ENCODE measurements around the gene SLC7A5.
"Not testable (repeated sequence)": the region's sequence is repeated elsewhere in the genome, so short reads cannot be mapped to it uniquely, and the experiment has no call there.

The SLC7A5 gene

DNA sequence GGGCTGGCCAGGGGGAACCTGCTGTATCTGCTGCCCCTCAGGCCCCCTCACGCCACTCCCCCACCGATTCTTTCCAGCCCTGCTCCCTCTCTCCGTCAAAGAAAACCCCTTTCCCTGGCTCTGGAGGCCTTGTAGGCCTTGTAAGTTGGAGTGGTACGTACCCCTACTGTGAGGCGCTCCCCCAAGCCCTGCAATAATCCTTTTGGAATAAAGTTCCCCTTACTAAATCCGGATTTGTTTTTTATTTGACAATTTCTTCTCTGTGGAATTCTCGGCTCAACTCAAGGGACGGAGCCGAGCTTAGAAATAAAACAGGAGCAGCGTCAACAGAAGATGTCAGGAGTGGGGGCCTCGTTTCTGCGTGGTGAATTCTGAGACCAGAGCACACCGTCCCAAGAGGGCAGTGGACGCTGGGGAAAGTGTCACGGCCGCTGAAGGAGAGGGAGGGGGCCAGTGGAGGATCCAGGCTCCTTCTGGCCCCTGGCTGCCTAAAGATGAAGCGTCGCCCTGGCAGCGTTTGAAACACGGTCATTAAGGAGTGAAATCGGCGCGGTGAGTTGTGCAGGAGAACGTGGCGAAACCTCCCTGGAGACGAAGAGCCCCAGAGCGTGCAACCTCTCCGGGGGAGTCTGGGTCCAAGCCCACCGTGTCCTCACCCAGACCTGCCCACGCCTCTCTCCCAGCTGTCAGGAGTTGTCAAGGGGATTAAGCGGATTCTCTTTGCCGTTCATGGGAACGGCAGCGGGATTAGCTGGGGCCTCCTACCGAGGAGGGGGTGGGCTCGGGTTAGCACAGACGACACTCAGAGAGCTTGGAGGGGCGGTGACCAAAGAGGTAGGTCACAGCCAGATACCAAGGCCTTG, 47.0 kb downstream of the SLC7A5 start:
- peak; percentile 87 for DNase-seq (ENCODE audit: low spot score)

DNA sequence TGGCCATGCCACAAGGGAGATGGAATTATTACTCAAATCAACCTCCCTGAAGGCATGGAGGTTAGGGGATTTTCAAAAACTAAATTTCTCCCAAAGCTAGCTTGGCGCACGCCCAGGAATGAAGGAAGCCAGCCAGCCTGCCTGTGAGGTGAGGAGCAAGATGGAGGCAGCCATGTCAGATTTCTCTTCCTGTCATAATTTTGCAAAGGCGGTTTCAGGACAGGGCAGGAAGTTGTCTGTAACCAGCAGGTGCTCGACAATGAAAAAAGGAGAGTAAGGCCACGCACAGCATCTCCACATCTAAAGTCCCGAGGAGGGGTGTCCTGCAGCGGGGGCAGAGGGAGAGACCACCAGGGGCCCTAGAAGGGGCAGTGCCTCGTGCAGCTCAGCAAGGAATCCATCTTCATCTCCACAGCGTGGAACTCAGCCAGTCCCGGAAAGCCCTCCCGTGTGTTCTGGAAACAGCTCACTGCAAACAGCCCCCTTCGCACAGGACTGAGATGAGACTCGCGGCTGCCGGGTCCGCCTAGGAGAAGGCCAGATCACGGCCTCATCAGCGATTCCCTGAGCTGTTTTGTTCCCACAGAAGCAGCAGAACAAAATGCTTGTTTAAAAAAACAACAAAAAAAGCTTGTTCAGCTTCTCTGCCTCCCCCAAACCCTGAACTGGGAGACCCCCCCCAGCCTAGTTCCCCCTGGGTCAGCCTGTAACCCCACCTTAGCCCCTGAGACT, 47.8 kb downstream of the SLC7A5 start:
- DNase-seq (ENCODE audit: low spot score), result no peak

DNA sequence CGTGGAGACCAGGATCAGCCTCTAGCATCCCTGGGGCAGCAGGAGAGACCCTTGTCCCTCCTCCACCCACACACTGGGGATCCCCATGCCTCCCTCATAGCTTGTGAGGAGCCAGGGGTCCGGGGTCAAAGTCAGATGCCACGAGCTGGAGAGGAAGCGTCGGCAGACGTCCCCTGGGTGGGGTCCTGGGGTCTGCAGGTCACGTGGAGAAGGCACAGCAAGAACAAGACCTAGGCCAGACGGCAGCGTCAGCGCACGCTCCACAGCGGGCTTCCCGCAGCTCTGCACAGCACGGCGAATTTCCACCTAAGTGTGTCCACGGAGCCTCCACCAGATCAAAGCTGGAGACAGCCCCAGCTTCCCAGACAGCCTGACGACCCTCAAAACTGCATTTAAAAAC, 49.3 kb downstream of the SLC7A5 start:
- no peak for DNase-seq (ENCODE audit: low spot score)

DNA sequence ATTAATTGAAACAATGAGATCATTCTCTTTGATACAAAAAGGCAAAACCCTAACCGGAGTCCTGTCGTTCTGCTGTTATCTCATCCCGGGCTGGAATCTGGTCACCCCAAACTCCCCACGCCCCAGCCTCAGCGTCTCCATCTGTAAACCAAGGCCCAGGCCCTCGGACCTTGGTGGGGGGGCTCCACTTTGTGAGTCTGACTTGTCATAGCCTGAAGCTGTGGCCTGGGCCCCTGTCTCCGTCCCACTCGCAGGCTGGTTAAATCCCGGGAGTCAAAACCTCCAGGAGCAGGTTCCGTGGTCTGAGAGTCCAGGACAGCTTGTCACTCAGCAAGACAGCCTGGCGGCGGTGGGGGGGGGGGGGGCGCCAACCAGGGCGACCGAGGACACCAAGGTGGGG, 50.0 kb downstream of the SLC7A5 start:
- DNase-seq (ENCODE audit: low spot score), result no peak

DNA sequence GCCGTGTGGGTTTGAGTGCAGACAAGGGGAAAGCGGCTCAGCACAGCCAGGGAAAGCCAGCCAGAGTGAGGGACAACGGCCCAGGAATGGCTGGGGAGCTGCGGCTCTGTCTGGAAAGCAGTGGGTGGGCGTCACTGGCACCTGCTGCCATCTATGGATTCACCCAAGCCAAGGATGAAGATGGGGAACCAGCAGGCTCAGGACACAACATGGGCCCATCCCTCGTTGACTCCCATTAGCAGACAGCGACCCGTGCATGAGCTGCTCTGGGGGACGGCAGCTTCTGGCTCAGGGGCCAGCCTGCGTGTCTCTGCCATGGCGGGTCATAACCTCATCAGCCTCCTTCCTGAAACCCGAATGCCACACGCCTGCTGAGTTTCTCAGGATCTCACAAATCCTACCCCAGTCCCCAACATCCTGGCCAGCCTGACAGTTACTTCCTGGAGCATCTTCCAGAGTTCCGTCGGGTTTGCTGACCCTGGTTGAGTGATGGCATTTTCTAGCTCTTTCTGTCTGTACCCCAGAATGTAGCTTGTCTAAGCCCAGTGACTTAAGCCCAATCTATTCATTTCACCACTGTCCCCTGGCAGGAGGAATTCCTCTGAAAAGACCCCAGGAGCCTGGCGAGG, 50.7 kb downstream of the SLC7A5 start:
- DNase-seq (ENCODE audit: low spot score), result peak; percentile 47

DNA sequence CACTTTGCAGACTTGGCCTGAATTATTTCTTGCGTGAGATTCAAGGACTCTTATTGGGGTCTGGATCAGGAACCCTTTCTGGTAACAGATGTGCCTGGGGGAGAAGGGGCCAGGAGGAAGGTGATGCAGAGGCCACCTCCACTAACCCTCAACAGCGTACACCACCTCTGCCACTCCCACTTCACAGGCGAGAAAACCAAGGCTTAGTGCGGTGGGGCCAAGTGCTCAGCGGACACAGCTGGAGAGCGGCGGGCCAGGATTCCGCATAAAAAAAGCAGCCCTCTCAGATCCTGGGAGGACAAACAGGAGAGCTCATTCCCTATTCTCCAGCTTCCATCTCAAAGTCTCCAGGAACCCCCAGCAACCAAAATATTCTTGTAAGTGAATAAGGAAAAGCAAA, 51.4 kb downstream of the SLC7A5 start:
- DNase-seq (ENCODE audit: low spot score), result no peak

DNA sequence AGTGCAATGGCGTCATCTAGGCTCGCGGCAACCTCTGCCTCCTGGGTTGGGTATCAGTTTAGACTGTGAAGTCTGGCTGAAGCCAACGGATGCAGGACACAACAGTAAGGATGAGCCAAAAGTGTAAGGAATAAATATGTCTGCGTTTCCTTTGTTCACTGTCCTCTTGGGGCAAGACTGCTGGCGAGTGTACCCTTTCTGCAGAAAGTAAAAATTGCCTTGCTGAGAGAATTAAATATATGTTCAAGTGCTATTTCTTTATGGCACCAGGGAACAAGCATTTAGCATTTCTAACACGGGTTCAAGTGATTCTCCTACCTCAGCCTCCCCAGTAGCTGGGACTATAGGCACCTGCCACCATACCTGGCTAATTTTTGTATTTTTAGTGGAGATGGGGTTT, 51.9 kb downstream of the SLC7A5 start:
- not testable (repeated sequence) for DNase-seq (ENCODE audit: low spot score)

DNA sequence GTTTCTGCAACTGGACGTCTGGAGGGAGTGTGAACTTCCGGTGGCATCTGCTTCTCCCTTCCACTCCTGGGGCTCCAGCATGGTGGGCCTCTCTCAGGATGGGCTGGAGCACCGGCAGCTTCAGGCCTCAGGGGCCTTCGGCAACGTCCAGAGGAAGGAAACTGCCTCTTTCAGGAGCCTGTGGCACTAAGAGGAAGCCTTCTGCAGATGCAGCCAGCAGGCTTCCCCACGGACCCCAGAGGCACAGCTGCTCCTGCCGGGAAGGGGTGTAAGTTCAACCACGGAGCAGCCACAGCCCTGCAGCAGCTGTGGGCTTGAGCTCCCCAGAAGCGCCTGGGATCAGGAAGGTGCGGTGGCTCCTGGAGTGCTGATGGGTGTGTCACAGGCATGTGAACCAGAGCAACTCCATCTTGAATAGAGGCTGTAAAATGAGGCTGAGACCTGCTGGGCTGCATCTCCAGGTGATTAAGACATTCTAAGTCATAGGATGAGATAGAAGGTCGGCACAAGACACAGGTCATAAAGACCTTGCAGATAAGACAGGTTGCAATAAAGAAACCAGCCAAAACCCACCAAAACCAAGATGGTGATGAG, 52.7 kb downstream of the SLC7A5 start:
- DNase-seq (ENCODE audit: low spot score), result no peak

DNA sequence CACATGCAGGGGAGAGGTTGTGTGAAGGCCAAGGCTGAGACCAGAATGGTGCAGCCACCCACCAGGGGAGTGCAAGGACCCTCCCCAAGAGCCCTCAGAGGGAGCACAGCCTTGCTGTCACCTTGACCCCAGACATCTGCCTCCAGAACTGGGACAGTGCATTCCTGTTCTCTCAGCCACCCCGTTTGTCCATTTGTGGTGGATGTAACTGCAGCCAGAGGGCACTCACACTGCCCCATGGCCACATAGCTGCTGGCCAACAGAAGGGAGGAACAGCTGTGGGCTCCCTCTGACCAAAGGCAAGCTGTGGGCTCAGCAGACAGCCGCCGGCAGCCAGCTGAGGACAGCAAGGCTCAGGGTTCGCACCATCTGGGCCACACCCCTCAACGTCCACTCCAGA, 53.7 kb downstream of the SLC7A5 start:
- peak; percentile 49 for DNase-seq (ENCODE audit: low spot score)

DNA sequence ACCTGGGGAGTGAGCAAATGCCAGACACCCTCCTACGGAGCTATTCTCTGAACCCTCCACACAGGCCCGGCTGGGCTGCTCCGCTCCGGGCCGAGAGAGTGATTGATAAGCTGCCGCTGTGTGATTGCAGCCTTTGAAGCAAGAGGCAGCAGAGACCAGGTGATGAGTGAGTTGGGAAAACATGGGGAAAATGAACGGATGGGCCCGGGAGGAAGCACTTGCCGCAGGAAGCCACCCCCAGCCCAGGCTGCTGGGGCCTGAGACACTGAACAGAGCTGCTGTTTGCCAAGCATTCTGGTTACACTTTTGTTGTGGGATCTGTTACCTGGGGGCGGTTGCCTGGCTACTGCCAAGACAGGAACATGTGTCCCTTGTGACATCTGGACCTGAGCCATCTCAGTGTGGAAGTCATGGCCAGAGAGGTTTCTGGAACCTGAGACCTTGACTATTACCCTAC, 57.1 kb downstream of the SLC7A5 start:
- peak; percentile 43 for DNase-seq (ENCODE audit: low spot score)

DNA sequence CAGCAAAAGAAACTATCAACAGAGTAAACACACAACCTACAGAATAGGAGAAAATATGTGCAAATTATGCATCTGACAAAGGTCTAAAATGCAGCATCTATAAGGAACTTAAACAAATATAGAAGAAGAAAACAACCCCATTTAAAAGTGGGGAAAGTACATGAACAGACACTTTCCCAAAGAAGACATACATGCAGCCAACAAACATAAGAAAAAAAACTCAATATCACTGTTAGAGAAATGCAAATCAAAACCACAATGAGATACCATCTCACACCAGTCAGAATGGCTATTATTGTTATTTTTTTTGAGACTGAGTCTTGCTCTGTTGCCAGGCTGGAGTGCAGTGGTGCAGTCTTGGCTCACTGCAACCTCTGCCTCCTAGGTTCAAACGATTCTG, 57.9 kb downstream of the SLC7A5 start:
- DNase-seq (ENCODE audit: low spot score), result not testable (repeated sequence)

DNA sequence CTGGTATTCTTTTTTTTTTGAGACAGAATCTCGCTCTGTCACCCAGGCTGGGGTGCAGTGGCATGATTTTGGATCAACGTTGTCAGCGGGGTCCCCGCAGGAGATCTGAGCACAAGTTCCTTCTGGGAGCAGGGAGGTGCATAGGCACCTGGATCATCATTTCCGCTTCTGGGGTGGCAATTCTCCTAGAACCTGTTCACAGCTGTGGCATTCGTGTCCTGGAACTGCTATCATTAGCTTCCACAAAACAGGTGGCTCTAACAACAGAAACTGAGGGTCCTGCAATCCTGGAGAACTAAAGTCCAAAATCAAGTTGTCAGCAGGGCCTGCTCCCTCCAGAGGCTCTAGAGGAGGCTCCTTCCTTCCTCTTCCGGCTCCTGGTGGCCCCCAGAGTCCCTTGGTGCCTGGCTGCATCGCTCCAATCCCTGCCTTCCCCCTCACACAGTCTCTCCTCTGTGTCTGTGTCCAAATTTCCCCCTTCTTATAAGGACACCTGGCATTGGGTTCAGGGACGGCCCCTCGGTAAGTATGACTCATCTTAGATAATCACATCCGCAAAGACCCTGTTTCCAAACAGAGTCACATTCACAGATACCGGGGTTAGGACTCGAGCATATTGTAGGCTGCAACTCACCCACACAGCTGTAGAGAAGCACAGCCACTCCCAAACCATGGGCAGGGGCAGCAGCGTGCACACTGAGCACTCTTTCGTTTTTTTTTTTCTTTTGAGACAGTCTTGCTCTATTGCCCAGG, 60.0 kb downstream of the SLC7A5 start:
- no peak for DNase-seq (ENCODE audit: low spot score)

DNA sequence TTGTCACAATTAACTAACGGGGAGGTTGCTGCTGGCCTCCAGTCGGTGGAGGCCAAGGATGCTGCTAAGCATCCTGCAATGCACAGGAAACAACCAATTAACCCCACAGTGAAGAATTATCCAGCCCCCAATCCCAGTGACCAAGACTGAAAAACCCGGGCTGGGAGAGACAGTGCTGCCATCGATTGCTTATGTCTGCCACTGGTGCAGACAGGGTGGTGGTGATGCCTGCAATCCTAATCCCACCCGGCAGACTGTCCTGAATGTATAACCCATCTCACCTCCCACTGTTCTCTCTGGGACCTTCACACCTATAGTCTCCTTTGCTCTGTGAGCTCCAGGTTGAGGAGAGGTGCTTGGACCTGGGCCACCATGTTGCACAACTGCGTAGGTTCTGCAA, 61.2 kb downstream of the SLC7A5 start:
- DNase-seq (ENCODE audit: low spot score), result no peak

DNA sequence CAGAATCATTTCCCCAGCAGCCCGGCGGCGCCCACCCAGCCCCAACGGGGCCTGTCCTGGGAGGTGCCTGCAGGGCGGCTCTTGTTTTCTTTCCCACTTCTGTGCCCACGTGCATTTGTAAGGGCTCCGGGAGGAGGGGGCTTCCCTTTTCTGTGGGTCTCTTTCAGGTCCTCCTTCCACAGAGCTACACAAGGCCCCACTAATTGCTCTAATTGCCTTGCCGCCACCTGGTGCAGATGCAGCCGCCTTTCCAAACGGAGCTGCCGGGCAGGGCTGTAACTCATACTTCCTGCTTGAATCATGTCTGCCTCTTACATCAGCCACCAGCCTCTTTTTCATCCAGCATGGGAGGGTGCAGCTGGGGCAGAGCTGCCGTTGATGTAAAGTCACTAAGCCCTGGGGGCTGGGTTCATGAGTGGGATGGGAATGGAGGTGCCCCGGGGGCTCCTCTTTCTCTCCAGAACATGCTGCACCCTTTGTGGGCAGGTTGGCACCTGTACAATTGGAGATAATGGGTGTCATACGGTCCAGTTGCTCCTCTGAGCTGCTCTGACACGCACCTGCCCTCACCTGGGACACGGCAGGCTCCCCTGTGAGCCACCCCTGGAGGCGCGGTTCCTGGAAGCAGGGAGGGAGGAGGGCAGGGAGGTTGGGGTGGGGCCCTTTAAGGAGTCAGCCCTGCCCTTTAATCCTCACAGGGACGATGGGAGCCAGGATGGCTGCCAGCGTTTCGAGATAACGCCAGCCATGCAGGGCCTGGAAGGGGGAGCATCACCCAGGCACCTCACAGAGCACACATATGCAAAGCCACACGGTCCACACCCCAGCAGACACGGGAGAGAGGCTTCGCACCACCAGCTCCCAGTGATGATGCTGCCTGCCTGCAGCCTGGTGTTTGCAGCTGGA, 62.4 kb downstream of the SLC7A5 start:
- DNase-seq (ENCODE audit: low spot score), result no peak

DNA sequence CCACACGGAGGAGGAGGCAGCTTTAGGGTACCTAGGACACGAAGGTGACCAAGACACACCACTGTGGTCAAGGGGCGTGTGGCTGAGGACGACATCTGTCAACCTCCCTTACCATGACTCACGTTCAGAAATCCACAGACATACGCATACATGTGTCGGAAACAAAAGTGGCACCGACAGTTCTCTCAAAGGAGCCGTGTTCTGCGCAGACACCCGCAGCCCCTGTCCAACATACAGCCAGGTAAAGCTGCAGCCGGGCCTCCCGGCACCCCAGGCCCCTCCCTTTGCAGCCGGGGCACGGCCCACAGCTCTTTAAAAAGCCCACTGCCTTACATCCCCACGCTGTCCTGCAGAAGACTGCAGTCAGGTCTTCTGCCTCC, 63.1 kb downstream of the SLC7A5 start:
- no peak for DNase-seq (ENCODE audit: low spot score)

DNA sequence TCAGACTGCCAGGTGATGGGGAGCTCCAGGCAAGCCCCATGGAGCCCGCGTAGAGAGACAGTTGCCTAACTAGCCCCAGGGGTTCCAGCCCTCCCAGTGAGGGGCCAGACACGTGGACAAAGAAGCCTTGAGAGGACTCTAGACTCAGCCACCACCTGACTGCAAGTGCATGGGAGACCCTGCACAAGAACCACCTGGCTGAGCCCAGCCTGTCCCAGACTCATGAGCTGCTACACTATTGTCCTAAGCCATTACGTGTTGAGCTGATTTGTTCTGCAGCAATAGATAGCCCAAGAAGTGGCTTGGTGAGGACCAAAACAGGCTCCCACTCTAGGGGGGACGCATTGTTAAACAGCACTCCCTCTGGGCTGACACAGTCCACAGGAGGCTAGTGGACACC, 65.9 kb downstream of the SLC7A5 start:
- DNase-seq (ENCODE audit: low spot score), result no peak

DNA sequence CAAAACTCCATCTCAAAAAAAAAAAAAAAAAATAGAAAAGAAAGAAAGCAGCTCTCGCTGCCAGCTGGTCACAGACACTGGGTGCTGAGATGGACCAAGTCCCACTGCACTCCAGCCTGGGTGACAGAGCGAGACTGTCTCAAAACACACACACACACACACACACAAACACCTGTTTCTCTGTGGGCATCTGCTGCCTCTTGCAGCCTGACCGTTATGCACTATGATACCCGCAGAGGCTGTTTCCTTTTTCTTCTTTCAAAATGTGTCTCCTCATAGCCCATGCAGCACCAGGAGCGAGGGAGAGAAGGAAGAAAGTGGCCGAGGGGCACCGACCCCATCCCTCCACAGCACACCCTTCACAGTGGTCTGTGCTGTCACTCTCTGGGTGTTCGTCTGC, 66.6 kb downstream of the SLC7A5 start:
- DNase-seq (ENCODE audit: low spot score), result no peak

DNA sequence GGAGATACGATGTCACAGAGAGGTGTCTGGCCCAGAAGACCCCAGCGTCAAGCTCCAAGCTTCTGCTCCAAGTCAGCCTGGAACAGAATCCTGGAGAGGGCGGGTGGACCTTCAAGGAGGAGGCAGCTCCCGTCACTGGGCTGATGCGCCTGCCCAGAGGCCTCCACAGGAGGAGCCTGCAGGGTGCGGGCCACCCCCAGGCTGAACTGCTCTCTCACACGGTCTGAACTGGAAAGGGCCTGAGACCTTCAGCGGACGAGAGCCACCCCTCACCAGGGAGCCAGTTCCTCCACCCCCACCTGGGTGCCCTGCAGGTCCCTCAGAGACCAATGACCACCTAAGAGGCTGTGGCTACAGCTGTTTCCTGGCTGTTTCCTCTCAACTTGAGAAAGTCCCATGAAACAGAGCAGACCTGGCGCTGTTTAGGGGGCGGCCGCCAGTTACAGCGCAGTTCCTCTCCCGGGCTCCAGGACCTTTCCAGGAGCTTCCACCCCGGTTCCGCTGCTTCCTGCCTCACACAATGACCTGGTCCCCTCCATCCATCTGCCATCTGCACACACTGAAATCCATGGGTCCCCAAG, 67.5 kb downstream of the SLC7A5 start:
- no peak for DNase-seq (ENCODE audit: low spot score)

DNA sequence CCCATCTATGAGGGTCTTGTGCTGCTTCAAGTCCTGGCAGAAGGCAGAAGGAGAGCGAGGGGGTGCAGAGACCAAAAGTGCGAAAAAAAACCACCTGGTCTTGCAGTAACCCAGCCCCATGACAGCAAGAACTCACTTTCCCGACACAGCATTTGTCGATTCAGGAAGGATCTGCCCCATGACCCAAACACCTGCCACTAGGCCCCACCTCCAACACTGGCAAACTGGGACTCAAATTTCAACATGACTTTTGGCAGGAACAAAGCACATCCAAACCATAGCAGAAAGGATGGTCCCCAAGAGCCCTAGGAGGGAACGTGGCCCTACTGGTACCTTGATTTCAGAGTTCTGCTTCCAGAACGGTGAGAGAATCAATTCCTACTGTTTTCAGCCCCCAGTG, 68.8 kb downstream of the SLC7A5 start:
- DNase-seq (ENCODE audit: low spot score), result no peak

DNA sequence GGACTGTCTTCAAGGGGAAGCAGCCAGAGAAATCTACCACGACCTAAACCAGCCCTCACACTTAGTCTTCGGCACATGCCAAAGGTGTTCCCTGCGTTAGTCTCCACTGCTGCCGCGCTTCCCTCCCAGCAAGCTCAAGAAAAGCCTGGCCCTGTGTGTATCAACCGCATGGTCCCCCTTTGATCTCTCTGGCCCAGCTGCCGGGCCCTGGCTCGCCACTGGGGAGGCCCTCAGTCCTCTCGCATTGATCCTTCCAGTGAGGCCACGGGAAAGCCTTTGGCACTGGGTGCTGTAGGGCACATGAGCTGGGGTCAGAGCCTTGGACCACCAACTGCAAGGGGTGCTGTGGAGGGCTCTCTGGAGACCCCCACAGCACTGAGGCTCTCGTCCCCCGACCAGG, 74.0 kb downstream of the SLC7A5 start:
- no peak for DNase-seq (ENCODE audit: low spot score)

Measured in ecto neural progenitor cell (in vitro differentiated cells).